B cell (primary cell): ENCODE results near the gene CHN1. TPM values are rescaled to one million over a fixed set of nuclear protein-coding genes. Genes with fewer than 3 reads are reported as not detected.

ENCODE experiments used
- ATAC-seq: fragments of 200-7000 bp; cut with Tn5 transposase; one replicate; pipeline ENCODE4 v1.10.0; 2021; ENCODE audit warnings: low read depth, mild to moderate bottlenecking, moderate number of reproducible peaks, moderate library complexity
- CTCF ChIA-PET: fragments of 350-600 bp; sonication (Branson Sonifier 250); formaldehyde crosslinking; loops from one replicate; lab custom pipeline; 2021; ENCODE audit warnings: antibody characterized with exemption, inconsistent platforms; lab: Charles Lee
- POLR2A ChIA-PET: fragments of 350-600 bp; sonication (Branson Sonifier 250); formaldehyde crosslinking; loops from one replicate; lab custom pipeline; 2021; ENCODE audit warnings: antibody characterized with exemption; lab: Charles Lee
- DNase-seq: peaks from one replicate; pipeline ENCODE4 v3.0.0; 2013
- H2AFZ ChIP-seq: 2 replicates; pipeline ENCODE4 v1.6.1; 2012; ENCODE audit warnings: mild to moderate bottlenecking, low read depth, low read length; ENCODE audit not compliant: insufficient read depth, poor library complexity, severe bottlenecking
- H3K27ac ChIP-seq, 2 donors: 1 replicate in 1 of 2; 2 replicates in 1 of 2; pipeline ENCODE4 v1.5.1; 2012 to 2013; ENCODE audit warnings: low read length in 2 of 2, mild to moderate bottlenecking in 2 of 2, moderate library complexity in 1 of 2
- H3K27me3 ChIP-seq, 4 experiments: fragments of 200-600 bp in 1 of 4; sonication (generic) in 1 of 4; replicated peaks in 1 of 4; 1 replicate in 2 of 4; 2 replicates in 2 of 4; pipeline versions ENCODE4 v1.6.1 to v1.7.0; 2013 to 2016; ENCODE audit warnings: low read length in 3 of 4, mild to moderate bottlenecking in 2 of 4, mixed read lengths in 1 of 4, moderate library complexity in 1 of 4; ENCODE audit not compliant: insufficient read depth in 4 of 4, control insufficient read depth in 3 of 4; ENCODE audit errors: control extremely low read depth in 1 of 4
- H3K36me3 ChIP-seq, 2 experiments: replicated peaks in 1 of 2; 1 replicate in 1 of 2; 2 replicates in 1 of 2; pipeline versions ENCODE4 v1.6.1 to v1.7.1; 2013; ENCODE audit warnings: low read length in 1 of 2; ENCODE audit not compliant: insufficient read depth in 2 of 2, control insufficient read depth in 1 of 2; ENCODE audit errors: control extremely low read depth in 1 of 2, extremely low read depth in 1 of 2
- H3K4me1 ChIP-seq, 2 donors: fragments of 200-600 bp in 1 of 2; sonication (generic) in 1 of 2; 1 replicate in 1 of 2; 2 replicates in 1 of 2; pipeline versions ENCODE4 v1.5.1 to v1.6.1; 2013 to 2017; ENCODE audit warnings: low read length in 2 of 2; ENCODE audit not compliant: control insufficient read depth in 2 of 2, insufficient read depth in 2 of 2
- H3K4me2 ChIP-seq: replicated peaks from 2 replicates; pipeline ENCODE3; 2012; ENCODE audit warnings: mild to moderate bottlenecking, low read depth, low read length; ENCODE audit not compliant: poor library complexity, severe bottlenecking
- H3K4me3 ChIP-seq, 5 experiments: fragments of 200-600 bp in 1 of 5; sonication (generic) in 1 of 5; 1 replicate in 3 of 5; 2 replicates in 2 of 5; pipeline versions ENCODE4 v1.5.1 to v1.7.0; 2011 to 2016; ENCODE audit warnings: low read length in 4 of 5, mild to moderate bottlenecking in 4 of 5, low read depth in 2 of 5, control low read depth in 1 of 5, moderate library complexity in 1 of 5; ENCODE audit not compliant: insufficient read depth in 1 of 5; ENCODE audit errors: control extremely low read depth in 1 of 5, extremely low read depth in 1 of 5
- H3K79me2 ChIP-seq: fragments of 200-600 bp; sonication (generic); one replicate; pipeline ENCODE4 v1.6.0; 2016; ENCODE audit warnings: low read length; ENCODE audit not compliant: control insufficient read depth, insufficient read depth
- H3K9ac ChIP-seq: fragments of 200-600 bp; sonication (generic); 2 replicates; pipeline ENCODE4 v1.6.1; 2017; ENCODE audit warnings: mild to moderate bottlenecking, low read length, moderate library complexity
- H3K9me3 ChIP-seq, 3 donors: one replicate each; pipeline versions ENCODE4 v1.6.1 to v1.7.1; 2013; ENCODE audit warnings: low read length in 2 of 3; ENCODE audit not compliant: control insufficient read depth in 2 of 3, insufficient read depth in 1 of 3; ENCODE audit errors: control extremely low read depth in 1 of 3
- H4K20me1 ChIP-seq: 2 replicates; pipeline ENCODE4 v1.6.0; 2012; ENCODE audit warnings: mild to moderate bottlenecking, low read length; ENCODE audit not compliant: insufficient read depth, control insufficient read depth, poor library complexity, severe bottlenecking
- H3K27ac Mint-ChIP-seq: one replicate; pipeline ENCODE4 v1.8.0; 2021; ENCODE audit warnings: mixed read lengths
- H3K27me3 Mint-ChIP-seq: one replicate; pipeline ENCODE4 v1.8.0; 2021; ENCODE audit warnings: mixed read lengths
- H3K4me1 Mint-ChIP-seq: one replicate; pipeline ENCODE4 v1.8.0; 2021; ENCODE audit warnings: mixed read lengths
- H3K4me3 Mint-ChIP-seq: one replicate; pipeline ENCODE4 v1.8.0; 2021; ENCODE audit warnings: mixed read lengths
- H3K9me3 Mint-ChIP-seq: one replicate; pipeline ENCODE4 v1.8.0; 2022; ENCODE audit warnings: mixed read lengths; ENCODE audit not compliant: insufficient read depth
- EZH2 ChIP-seq: IDR thresholded peaks from 2 replicates; pipeline ENCODE4 v1.6.1; 2012; ENCODE audit warnings: borderline replicate concordance, low read depth, mild to moderate bottlenecking, moderate library complexity, low read length; ENCODE audit not compliant: insufficient read depth, poor library complexity, severe bottlenecking
- WGBS: methylation state at CpG from one replicate; pipeline ENCODE4 v1.1.5; 2013; ENCODE audit warnings: missing lambda C conversion rate; ENCODE audit not compliant: insufficient coverage; 5-methylcytosine and 5-hydroxymethylcytosine counted together
- intact Hi-C: fragments of 100-400 bp; cut with micrococcal nuclease; formaldehyde crosslinking; loops from one replicate; pipeline ENCODE4 v1.10.0; 2022
- polyA plus RNA-seq: library from polyadenylated mRNA; depleted of rRNA; stranded (reverse); fragments of >200 nt; gene quantifications from 2 replicates; pipeline ENCODE4 v1.2.3, GENCODE V29; 2012
- total RNA-seq, 2 donors: library from RNA; stranded (reverse); fragments of 120-200 nt in 1 of 2; gene quantifications; 1 replicate in 1 of 2; 2 replicates in 1 of 2; pipeline versions ENCODE4 v1.2.3 to v1.2.4, GENCODE V29; 2013 to 2022
- TF ChIP-seq, protein P1 (sequence below): fragments of 200-600 bp; IDR thresholded peaks from one replicate; pipeline ENCODE4 v1.8.0; 2022; ENCODE audit warnings: antibody characterized with exemption, mild to moderate bottlenecking

Gene CHN1
- total and polyA plus RNA-seq, 2 donors (not counting 1 experiment from before 2014, with no cell fraction given) = 0.79 to 1.4 TPM

DNA sequence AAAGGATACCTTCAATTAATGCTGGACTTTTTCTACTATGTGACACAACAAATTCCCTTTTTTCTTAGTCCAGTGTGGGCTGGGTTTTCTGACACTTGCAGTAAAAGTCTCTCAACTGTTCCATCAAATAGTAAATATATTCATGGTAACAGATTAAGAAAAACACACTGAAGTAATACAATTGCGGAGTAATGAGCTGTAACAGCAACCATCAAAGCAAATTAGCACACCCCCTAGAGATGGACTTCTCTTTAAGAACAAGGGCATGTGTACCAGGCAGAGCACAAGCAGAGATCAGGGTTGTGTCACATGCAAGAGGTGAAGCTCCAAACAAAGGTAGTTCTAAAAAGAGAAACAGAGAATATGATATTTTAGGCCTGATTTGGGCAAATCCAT, 168.2 kb downstream of the CHN1 start:
- TF ChIP-seq, protein P1, sequence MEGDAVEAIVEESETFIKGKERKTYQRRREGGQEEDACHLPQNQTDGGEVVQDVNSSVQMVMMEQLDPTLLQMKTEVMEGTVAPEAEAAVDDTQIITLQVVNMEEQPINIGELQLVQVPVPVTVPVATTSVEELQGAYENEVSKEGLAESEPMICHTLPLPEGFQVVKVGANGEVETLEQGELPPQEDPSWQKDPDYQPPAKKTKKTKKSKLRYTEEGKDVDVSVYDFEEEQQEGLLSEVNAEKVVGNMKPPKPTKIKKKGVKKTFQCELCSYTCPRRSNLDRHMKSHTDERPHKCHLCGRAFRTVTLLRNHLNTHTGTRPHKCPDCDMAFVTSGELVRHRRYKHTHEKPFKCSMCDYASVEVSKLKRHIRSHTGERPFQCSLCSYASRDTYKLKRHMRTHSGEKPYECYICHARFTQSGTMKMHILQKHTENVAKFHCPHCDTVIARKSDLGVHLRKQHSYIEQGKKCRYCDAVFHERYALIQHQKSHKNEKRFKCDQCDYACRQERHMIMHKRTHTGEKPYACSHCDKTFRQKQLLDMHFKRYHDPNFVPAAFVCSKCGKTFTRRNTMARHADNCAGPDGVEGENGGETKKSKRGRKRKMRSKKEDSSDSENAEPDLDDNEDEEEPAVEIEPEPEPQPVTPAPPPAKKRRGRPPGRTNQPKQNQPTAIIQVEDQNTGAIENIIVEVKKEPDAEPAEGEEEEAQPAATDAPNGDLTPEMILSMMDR = no peak
- TF ChIP-seq EZH2 = no peak
- Histone ChIP-seq H4K20me1 (no peaks in the 10 kb centered on the region), H3K9ac (no peak overlapping the region), H3K27me3 (no peaks in the 10 kb centered on the region), H3K4me1 (no peaks in the 10 kb centered on the region), H3K4me3 (no peak overlapping the region), H3K36me3 (no peaks in the 10 kb centered on the region), H2AFZ (no peak overlapping the region), H3K9me3 (no peaks in the 10 kb centered on the region), H3K79me2 (no peaks in the 10 kb centered on the region), H3K4me2 (no peak overlapping the region), H3K27ac (no peak overlapping the region)
- ChIA-PET CTCF (no interaction called here), POLR2A (no interaction called here)
- WGBS = no CpG with 5 or more reads among the region's 1 CpG
- DNase-seq (no peak), ATAC-seq (no peak)
- Mint-ChIP-seq H3K27me3 (peaks cover 26% of the 10 kb centered on the region), H3K4me1 (no peaks in the 10 kb centered on the region), H3K4me3 (no peak overlapping the region), H3K27ac (no peak overlapping the region), H3K9me3 (peaks cover 2% of the 10 kb centered on the region)
- intact Hi-C loops = no loop called here

DNA sequence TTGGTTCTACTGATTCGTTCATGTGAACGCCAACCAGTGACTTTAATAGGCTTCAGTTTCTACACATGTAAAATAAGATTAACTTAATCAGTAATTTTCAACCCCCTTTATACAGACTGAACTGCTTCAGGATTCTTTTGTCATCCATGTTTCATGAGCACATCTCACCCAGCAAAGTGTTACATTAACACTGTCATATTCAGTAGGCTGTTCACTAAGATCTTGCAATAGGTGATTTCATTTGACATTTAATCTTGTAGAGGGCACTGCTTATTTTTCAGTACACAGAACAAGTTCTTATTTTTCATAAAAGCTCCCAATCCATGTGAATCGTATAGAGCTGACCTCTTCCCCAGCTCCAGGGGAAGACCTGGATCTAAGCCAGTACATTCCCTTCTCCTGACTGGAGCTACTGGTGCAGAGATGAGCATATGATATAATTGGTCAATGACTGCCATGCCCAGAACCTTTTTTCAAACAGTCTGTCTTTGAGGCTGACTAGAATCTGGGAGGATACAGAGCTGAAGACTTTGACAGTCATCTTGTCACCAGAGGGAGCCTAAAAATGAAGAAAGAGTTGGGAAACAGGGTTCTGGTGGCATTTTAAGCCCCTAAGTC, 168.7 kb downstream of the CHN1 start:
- no peaks in the 10 kb centered on the region for H3K36me3 ChIP-seq
- ATAC-seq = no peak
- Mint-ChIP-seq H3K9me3 (peaks cover 2% of the 10 kb centered on the region), H3K4me1 (no peaks in the 10 kb centered on the region), H3K4me3 (no peak overlapping the region), H3K27ac (no peak overlapping the region), H3K27me3 (peaks cover 26% of the 10 kb centered on the region)
- no peak overlapping the region for H3K9ac ChIP-seq
- H4K20me1 ChIP-seq = no peaks in the 10 kb centered on the region
- no peak for DNase-seq
- no peaks in the 10 kb centered on the region for H3K79me2 ChIP-seq
- TF ChIP-seq EZH2 = no peak
- TF ChIP-seq, protein P1 = no peak
- CTCF ChIA-PET = no interaction called here
- WGBS = no CpG with 5 or more reads among the region's 3 CpGs
- H3K4me2 ChIP-seq = no peak overlapping the region
- POLR2A ChIA-PET = no interaction called here
- H3K4me1 ChIP-seq = no peaks in the 10 kb centered on the region
- intact Hi-C loops = no loop called here
- no peak overlapping the region for H2AFZ ChIP-seq
- H3K9me3 ChIP-seq = no peaks in the 10 kb centered on the region
- H3K27ac ChIP-seq = no peak overlapping the region
- no peaks in the 10 kb centered on the region for H3K27me3 ChIP-seq
- no peak overlapping the region for H3K4me3 ChIP-seq
